ENCODE measurements around the gene DNM2. TPM values are rescaled to one million over a fixed set of nuclear protein-coding genes. Genes with fewer than 3 reads are reported as not detected.

The DNM2 gene
- total and polyA plus RNA-seq, 8 donors: 77.8 to 541 (median 277) TPM

GRCh38 chr19:10805065-10805757, 87.3 kb downstream of the DNM2 start:
- Histone ChIP-seq H3K27ac (peak overlapping the region in 1 of 5 donors; percentile 13), H3K36me3 (peaks cover 61 to 100% (median 98%) of the 10 kb centered on the region in 4 donors), H3K9me3 (no peaks in the 10 kb centered on the region), H3K27me3 (no peaks in the 10 kb centered on the region), H3K4me3 (no peak overlapping the region), H3K4me1 (peaks cover 0 to 18% (median 0%) of the 10 kb centered on the region in 4 donors)
- DNase-seq: peak in 1 of 2 donors; percentile 34
- 81 to 93% (median 92%) methylated on average over 11 of the region's 11 CpGs for WGBS, 5 donors
- intact Hi-C loops (cut with DNase I; ENCODE audit: low total_unique reads): no loop called here
- TF ChIP-seq, protein P1, sequence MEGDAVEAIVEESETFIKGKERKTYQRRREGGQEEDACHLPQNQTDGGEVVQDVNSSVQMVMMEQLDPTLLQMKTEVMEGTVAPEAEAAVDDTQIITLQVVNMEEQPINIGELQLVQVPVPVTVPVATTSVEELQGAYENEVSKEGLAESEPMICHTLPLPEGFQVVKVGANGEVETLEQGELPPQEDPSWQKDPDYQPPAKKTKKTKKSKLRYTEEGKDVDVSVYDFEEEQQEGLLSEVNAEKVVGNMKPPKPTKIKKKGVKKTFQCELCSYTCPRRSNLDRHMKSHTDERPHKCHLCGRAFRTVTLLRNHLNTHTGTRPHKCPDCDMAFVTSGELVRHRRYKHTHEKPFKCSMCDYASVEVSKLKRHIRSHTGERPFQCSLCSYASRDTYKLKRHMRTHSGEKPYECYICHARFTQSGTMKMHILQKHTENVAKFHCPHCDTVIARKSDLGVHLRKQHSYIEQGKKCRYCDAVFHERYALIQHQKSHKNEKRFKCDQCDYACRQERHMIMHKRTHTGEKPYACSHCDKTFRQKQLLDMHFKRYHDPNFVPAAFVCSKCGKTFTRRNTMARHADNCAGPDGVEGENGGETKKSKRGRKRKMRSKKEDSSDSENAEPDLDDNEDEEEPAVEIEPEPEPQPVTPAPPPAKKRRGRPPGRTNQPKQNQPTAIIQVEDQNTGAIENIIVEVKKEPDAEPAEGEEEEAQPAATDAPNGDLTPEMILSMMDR (IDR thresholded peaks at IDR 0.05): no peak
- TF ChIP-seq POLR2A (IDR thresholded peaks at IDR 0.05) (no peak), POLR2AphosphoS5 (IDR thresholded peaks at IDR 0.05) (no peak), EP300 (IDR thresholded peaks at IDR 0.05) (no peak)

DNA sequence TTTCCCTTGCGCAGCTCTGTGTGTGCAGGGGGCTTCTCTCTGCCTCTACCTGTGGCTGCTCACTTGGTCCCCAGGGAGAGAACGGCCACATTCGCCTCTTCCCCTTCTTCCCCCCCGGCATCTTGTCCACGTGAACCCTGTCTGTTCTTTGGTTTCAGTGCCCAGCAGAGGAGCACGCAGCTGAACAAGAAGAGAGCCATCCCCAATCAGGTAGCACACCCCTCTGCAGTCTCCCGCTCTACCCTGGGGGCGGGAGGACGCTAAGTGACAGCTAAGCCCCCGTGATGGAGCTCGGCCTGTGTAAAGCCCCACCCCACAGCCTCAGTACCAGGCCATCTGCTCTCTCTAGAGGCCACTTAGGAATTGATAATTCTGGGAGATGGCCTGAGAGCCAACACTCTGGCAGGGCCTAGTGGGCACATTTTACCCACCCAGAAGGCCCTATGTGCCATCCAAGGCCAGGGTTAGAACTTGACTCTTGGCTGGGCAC, 87.9 kb downstream of the DNM2 start:
- Histone ChIP-seq H3K4me1 (peaks cover 0 to 18% (median 0%) of the 10 kb centered on the region in 4 donors), H3K4me3 (no peak overlapping the region), H3K27me3 (no peaks in the 10 kb centered on the region), H3K27ac (peak overlapping the region in 1 of 5 donors; percentile 13), H3K9me3 (no peaks in the 10 kb centered on the region), H3K36me3 (peaks cover 55 to 100% (median 98%) of the 10 kb centered on the region in 4 donors)
- 86 to 97% (median 90%) methylated on average over 11 of the region's 11 CpGs for WGBS, 5 donors
- TF ChIP-seq, protein P1 (IDR thresholded peaks at IDR 0.05): no peak
- TF ChIP-seq EP300 (IDR thresholded peaks at IDR 0.05) (no peak), POLR2A (IDR thresholded peaks at IDR 0.05) (no peak), POLR2AphosphoS5 (IDR thresholded peaks at IDR 0.05) (no peak)
- no peak for DNase-seq
- intact Hi-C loops (cut with DNase I; ENCODE audit: low total_unique reads): no loop called here

GRCh38 chr19:10808937-10809649, 91.2 kb downstream of the DNM2 start:
- Histone ChIP-seq H3K36me3 (peaks cover 47 to 100% (median 98%) of the 10 kb centered on the region in 4 donors), H3K4me3 (no peak overlapping the region), H3K9me3 (no peaks in the 10 kb centered on the region), H3K27ac (peak overlapping the region in 2 of 5 donors; percentile 41 to 68), H3K4me1 (peaks cover 0 to 44% (median 0%) of the 10 kb centered on the region in 4 donors), H3K27me3 (no peaks in the 10 kb centered on the region)
- intact Hi-C loops (cut with DNase I; ENCODE audit: low total_unique reads): no loop called here
- DNase-seq: peak in 1 of 2 donors; percentile 36
- TF ChIP-seq POLR2AphosphoS5 (IDR thresholded peaks at IDR 0.05) (no peak), POLR2A (IDR thresholded peaks at IDR 0.05) (no peak), EP300 (IDR thresholded peaks at IDR 0.05) (no peak)
- TF ChIP-seq, protein P1 (IDR thresholded peaks at IDR 0.05): no peak
- 61 to 73% (median 65%) methylated on average over 9 to 10 of the region's 10 CpGs for WGBS, 5 donors

DNA sequence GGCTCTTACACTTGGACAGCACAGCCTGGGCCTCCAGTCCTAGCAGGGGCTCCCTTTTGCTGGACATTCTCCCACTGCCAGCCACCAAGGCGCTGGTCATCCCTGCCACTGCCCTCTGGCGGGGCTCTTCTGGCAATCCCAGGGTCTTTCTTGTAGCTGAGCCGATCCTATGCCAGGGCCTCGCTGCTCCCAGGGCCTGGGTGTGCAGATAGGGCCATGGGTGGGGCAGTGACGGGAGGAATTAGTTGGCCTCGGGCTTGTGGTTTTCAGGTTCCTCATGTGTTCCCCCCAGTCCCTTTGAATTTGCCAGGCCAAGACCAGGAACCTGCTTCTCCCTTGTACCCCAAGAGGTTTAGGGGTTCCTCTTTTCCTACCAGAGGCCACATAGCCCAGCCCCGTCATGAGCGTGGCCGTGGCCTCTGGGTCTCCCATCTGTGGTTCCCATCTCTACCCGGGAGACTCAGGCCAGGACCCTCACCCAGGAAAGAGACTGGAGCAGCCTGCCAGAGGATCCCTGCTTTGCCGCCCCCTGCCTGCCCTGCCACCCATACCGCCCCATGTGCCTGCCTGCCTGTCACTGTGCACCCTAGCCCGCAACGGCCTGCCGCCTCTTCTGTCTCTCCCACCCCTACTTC, 91.9 kb downstream of the DNM2 start:
- peaks cover 0 to 48% (median 0%) of the 10 kb centered on the region in 4 donors for H3K4me1 ChIP-seq
- peaks cover 50 to 100% (median 98%) of the 10 kb centered on the region in 4 donors for H3K36me3 ChIP-seq
- H3K4me3 ChIP-seq: no peak overlapping the region
- intact Hi-C loops (cut with DNase I; ENCODE audit: low total_unique reads): no loop called here
- DNase-seq: no peak
- H3K9me3 ChIP-seq: no peaks in the 10 kb centered on the region
- peak overlapping the region in 2 of 5 donors; percentile 41 to 68 for H3K27ac ChIP-seq
- H3K27me3 ChIP-seq: no peaks in the 10 kb centered on the region
- WGBS, 5 donors: 75 to 84% (median 79%) methylated on average over 14 to 15 of the region's 15 CpGs
- TF ChIP-seq, protein P1 (IDR thresholded peaks at IDR 0.05): no peak
- TF ChIP-seq EP300 (IDR thresholded peaks at IDR 0.05) (no peak), POLR2A (IDR thresholded peaks at IDR 0.05) (no peak), POLR2AphosphoS5 (IDR thresholded peaks at IDR 0.05) (no peak)
